HepG2 (cell line): ENCODE results near the gene FYTTD1. TPM values are rescaled to one million over a fixed set of nuclear protein-coding genes. Genes with fewer than 3 reads are reported as not detected.

Experiments
- ATAC-seq: fragments of 200-7000 bp; cut with Tn5 transposase; 3 replicates; pipeline ENCODE4 v1.9.1; 2020; ENCODE audit warnings: mild to moderate bottlenecking, moderate library complexity
- BruUV-seq: library from RNA; stranded (reverse); fragments of 400-500 nt; replicated peaks from 2 replicates; lab custom pipeline; 2021; lab: Mats Ljungman, UMichigan
- CTCF ChIA-PET: fragments of 300-600 bp; formaldehyde crosslinking; extraction: SDS; loops from one replicate; lab custom pipeline; 2021; ENCODE audit warnings: low total read pairs, inconsistent platforms, low intra/inter-chr PET ratio; lab: Yijun Ruan, JAX
- POLR2A ChIA-PET: fragments of 350-600 bp; sonication (Branson Sonifier 250); formaldehyde crosslinking; loops from one replicate; lab custom pipeline; 2020; ENCODE audit warnings: antibody characterized with exemption, inconsistent platforms; lab: Yijun Ruan, JAX
- DNase-seq: peaks from one replicate; pipeline ENCODE4 v3.0.0-alpha.2; 2015; ENCODE audit warnings: low spot score
- FAIRE-seq: peaks from 3 replicates; lab custom pipeline; 2011; peaks lifted over from hg19 to GRCh38; lab: Jason Lieb, UNC
- H2AFZ ChIP-seq: one replicate; pipeline ENCODE4 v1.6.1; 2011; ENCODE audit warnings: low read length, inconsistent platforms
- H3K27ac ChIP-seq: fragments of 300-600 bp; 3 replicates; pipeline ENCODE4 v1.8.0; 2011; ENCODE audit warnings: mixed run types, mild to moderate bottlenecking, mixed read lengths, low read length, inconsistent platforms; ENCODE audit not compliant: insufficient read depth; ENCODE audit errors: extremely low read length
- H3K27me3 ChIP-seq, 2 experiments: fragments of 200-600 bp in 1 of 2; 2 replicates in 1 of 2; 3 replicates in 1 of 2; pipeline versions ENCODE4 v1.6.0 to v1.8.0; 2011; ENCODE audit warnings: low read length in 2 of 2, mild to moderate bottlenecking in 2 of 2, moderate library complexity in 2 of 2, inconsistent platforms in 1 of 2; ENCODE audit not compliant: insufficient read depth in 2 of 2, control insufficient read depth in 1 of 2
- H3K36me3 ChIP-seq, 2 experiments: fragments of 200-600 bp in 1 of 2; replicated peaks in 1 of 2; 2 replicates in 1 of 2; 3 replicates in 1 of 2; pipeline versions ENCODE4 v1.5.1 to v1.8.0; 2011; ENCODE audit warnings: low read length in 2 of 2, inconsistent platforms in 1 of 2; ENCODE audit not compliant: insufficient read depth in 2 of 2, control insufficient read depth in 1 of 2
- H3K4me1 ChIP-seq: 2 replicates; pipeline ENCODE4 v1.5.1; 2012; ENCODE audit warnings: low read length, inconsistent platforms; ENCODE audit not compliant: insufficient read depth
- H3K4me2 ChIP-seq: 2 replicates; pipeline ENCODE4 v1.6.0; 2011; ENCODE audit warnings: low read depth, low read length, inconsistent platforms
- H3K4me3 ChIP-seq, 3 experiments: fragments of 200-600 bp in 1 of 3; sonication (generic), shearing (Covaris generic) in 1 of 3; replicated peaks in 1 of 3; 2 replicates each; pipeline ENCODE4 v1.5.1; 2011 to 2016; ENCODE audit warnings: low read length in 3 of 3, inconsistent platforms in 2 of 3, low read depth in 2 of 3, mild to moderate bottlenecking in 2 of 3, control low read depth in 1 of 3, mixed read lengths in 1 of 3; ENCODE audit not compliant: insufficient read depth in 1 of 3
- H3K79me2 ChIP-seq: one replicate; pipeline ENCODE4 v1.6.1; 2011; ENCODE audit warnings: low read length, inconsistent platforms; ENCODE audit not compliant: insufficient read depth
- H3K9ac ChIP-seq: 2 replicates; pipeline ENCODE4 v1.6.0; 2011; ENCODE audit warnings: mild to moderate bottlenecking, low read depth, low read length, inconsistent platforms; ENCODE audit not compliant: insufficient read depth
- H3K9me3 ChIP-seq: 2 replicates; pipeline ENCODE4 v1.5.1; 2012; ENCODE audit warnings: mild to moderate bottlenecking, low read length
- H4K20me1 ChIP-seq: 2 replicates; pipeline ENCODE4 v1.6.0; 2011; ENCODE audit warnings: inconsistent platforms, mild to moderate bottlenecking, low read length, moderate library complexity; ENCODE audit not compliant: insufficient read depth
- CENPT ChIP-seq: sonication (generic); formaldehyde crosslinking; IDR thresholded peaks from 2 replicates; pipeline ENCODE4 v1.8.0; 2022; ENCODE audit warnings: low read depth, mild to moderate bottlenecking, moderate library complexity, missing genetic modification reagents
- NFRKB ChIP-seq: fragments of 450-650 bp; IDR thresholded peaks from 2 replicates; pipeline ENCODE4 v1.6.1; 2017
- ZNF234 ChIP-seq: sonication (generic); formaldehyde crosslinking; conservative IDR thresholded peaks from 2 replicates; pipeline ENCODE4 v1.5.1; 2020; ENCODE audit warnings: mild to moderate bottlenecking, missing genetic modification reagents
- ZNF563 ChIP-seq: sonication (generic); formaldehyde crosslinking; IDR thresholded peaks from 2 replicates; pipeline ENCODE4 v1.8.0; 2022; ENCODE audit warnings: mild to moderate bottlenecking, moderate library complexity, missing genetic modification reagents
- WGBS: methylation state at CpG from one replicate; pipeline ENCODE4 v1.1.6; 2017; ENCODE audit warnings: low lambda C conversion rate; 5-methylcytosine and 5-hydroxymethylcytosine counted together
- in situ Hi-C: cut with HindIII; loops from 2 replicates; pipeline ENCODE4 v1.10.0; 2017; ENCODE audit warnings: low pct_unique_long_range_greater_than_20kb; ENCODE audit not compliant: extremely low pct_ligation_motif_present
- intact Hi-C: fragments of 100-400 bp; cut with micrococcal nuclease; formaldehyde crosslinking; loops from one replicate; pipeline ENCODE4 v1.10.0; 2022; ENCODE audit not compliant: unreplicated experiment
- polyA plus RNA-seq, 8 experiments: library from polyadenylated mRNA; depleted of rRNA in 3 of 8; stranded (reverse) in 7 of 8; unstranded in 1 of 8; fragments of >200 nt; fragmentation: Illumina TruSeq in 4 of 8; extraction: Trizol in 4 of 8; gene quantifications; 2 replicates each; pipeline versions ENCODE4 v1.2.1 to v1.2.3, GENCODE V29; 2011 to 2016; ENCODE audit warnings: low read depth in 4 of 8, missing spikeins in 1 of 8, mixed read lengths in 1 of 8; ENCODE audit not compliant: insufficient read depth in 1 of 8
- total RNA-seq, 5 experiments: library from RNA; depleted of rRNA; stranded (reverse); fragments of >200 nt; fragmentation: Illumina TruSeq; extraction: Trizol; gene quantifications; 2 replicates each; pipeline ENCODE4 v1.2.3, GENCODE V29; 2016; ENCODE audit warnings: low read depth in 1 of 5
- TF ChIP-seq, protein P1 (sequence below): sonication (generic); formaldehyde crosslinking; IDR thresholded peaks from 2 replicates; pipeline ENCODE4 v1.5.0; 2020; ENCODE audit warnings: mild to moderate bottlenecking, missing genetic modification reagents
- TF ChIP-seq, protein P2 (sequence below): sonication (generic); formaldehyde crosslinking; IDR thresholded peaks from 2 replicates; pipeline ENCODE4 v1.5.0; 2020; ENCODE audit warnings: mild to moderate bottlenecking, low read depth, missing genetic modification reagents, borderline replicate concordance

Gene FYTTD1
- total and polyA plus RNA-seq, 2 of the 13 experiments (the other 11 are each of a cell fraction or from before 2014, with no cell fraction given), result 6.5 to 28.8 TPM

DNA sequence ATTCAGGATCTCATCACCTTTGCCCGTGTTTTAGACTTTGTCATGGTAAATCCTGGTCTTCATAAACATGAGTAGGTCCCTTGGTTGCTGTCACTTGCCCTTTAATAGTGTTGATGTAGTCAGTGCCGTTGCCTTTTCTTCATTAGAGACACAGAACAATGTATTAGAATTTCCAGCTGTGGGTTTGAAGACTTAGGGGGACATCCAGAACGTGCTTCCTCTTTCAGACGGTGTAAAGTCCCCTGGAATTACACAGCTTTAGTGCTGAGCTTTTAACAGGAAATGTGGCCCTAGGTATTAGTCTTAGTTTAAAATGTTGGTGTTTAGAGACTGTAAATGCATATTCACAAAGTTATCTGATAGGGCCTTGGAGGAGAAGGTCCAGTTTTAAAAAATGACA, 32.5 kb downstream of the FYTTD1 start:
- H3K4me1 ChIP-seq, result peaks cover 3% of the 10 kb centered on the region
- H2AFZ ChIP-seq, result no peak overlapping the region
- H3K27me3 ChIP-seq, result no peaks in the 10 kb centered on the region
- TF ChIP-seq NFRKB, result no peak
- TF ChIP-seq ZNF563 (CRISPR knock-in tag), result no peak
- TF ChIP-seq CENPT (CRISPR knock-in tag), result no peak
- TF ChIP-seq, protein P1, sequence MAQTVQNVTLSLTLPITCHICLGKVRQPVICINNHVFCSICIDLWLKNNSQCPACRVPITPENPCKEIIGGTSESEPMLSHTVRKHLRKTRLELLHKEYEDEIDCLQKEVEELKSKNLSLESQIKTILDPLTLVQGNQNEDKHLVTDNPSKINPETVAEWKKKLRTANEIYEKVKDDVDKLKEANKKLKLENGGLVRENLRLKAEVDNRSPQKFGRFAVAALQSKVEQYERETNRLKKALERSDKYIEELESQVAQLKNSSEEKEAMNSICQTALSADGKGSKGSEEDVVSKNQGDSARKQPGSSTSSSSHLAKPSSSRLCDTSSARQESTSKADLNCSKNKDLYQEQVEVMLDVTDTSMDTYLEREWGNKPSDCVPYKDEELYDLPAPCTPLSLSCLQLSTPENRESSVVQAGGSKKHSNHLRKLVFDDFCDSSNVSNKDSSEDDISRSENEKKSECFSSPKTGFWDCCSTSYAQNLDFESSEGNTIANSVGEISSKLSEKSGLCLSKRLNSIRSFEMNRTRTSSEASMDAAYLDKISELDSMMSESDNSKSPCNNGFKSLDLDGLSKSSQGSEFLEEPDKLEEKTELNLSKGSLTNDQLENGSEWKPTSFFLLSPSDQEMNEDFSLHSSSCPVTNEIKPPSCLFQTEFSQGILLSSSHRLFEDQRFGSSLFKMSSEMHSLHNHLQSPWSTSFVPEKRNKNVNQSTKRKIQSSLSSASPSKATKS (CRISPR knock-in tag), result no peak
- no peak for TF ChIP-seq ZNF234
- TF ChIP-seq, protein P2, sequence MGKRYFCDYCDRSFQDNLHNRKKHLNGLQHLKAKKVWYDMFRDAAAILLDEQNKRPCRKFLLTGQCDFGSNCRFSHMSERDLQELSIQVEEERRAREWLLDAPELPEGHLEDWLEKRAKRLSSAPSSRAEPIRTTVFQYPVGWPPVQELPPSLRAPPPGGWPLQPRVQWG (CRISPR knock-in tag), result no peak
- TF ChIP-seq, all 625 proteins: peak for 0
- ATAC-seq, result no peak
- Histone ChIP-seq H3K9ac (no peak overlapping the region), H3K4me2 (no peak overlapping the region), H3K27ac (no peak overlapping the region), H3K79me2 (no peaks in the 10 kb centered on the region), H3K9me3 (peaks cover 4% of the 10 kb centered on the region; the same call in 1 of the 2 replicates), H3K4me3 (no peak overlapping the region), H3K36me3 (peaks cover 16 to 39% of the 10 kb centered on the region in 2 experiments), H4K20me1 (no peaks in the 10 kb centered on the region)
- CTCF ChIA-PET, result no interaction called here
- POLR2A ChIA-PET, result no interaction called here
- intact Hi-C loops (no loop called here), in situ Hi-C loops (no loop called here)
- 96% methylated on average over 4 of the region's 4 CpGs for WGBS
- no peak for FAIRE-seq
- no peak for DNase-seq
- BruUV-seq, result no TSS peak
